NOMO-1 treated with DMSO at 0.1 percent for 48 hours (cell line): ENCODE data around the gene HSD11B1.

ENCODE experiments used
- DNase-seq: peaks from one replicate; lab custom pipeline; 2025; ENCODE audit not compliant: unreplicated experiment; lab: John Stamatoyannopoulos, UW

The HSD11B1 gene

DNA sequence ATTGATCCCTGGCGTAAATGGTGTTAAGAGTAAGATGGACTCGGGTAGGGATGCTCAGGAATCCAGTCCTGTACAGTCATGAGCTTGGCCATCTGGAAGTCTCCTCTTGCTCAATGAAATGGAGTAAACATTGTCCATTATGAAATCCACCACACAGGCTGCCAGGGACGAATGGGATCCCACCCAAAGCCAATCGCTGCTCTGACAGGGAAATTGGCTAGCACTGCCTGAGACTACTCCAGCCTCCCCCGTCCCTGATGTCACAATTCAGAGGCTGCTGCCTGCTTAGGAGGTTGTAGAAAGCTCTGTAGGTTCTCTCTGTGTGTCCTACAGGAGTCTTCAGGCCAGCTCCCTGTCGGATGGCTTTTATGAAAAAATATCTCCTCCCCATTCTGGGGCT, at the start of gene HSD11B1:
TSS of gene HSD11B1 (plus strand) at position 263 of the 400 bp plus-strand sequence. CDS start at position 360, 97 bp downstream.
- peak; percentile 31 for DNase-seq

DNA sequence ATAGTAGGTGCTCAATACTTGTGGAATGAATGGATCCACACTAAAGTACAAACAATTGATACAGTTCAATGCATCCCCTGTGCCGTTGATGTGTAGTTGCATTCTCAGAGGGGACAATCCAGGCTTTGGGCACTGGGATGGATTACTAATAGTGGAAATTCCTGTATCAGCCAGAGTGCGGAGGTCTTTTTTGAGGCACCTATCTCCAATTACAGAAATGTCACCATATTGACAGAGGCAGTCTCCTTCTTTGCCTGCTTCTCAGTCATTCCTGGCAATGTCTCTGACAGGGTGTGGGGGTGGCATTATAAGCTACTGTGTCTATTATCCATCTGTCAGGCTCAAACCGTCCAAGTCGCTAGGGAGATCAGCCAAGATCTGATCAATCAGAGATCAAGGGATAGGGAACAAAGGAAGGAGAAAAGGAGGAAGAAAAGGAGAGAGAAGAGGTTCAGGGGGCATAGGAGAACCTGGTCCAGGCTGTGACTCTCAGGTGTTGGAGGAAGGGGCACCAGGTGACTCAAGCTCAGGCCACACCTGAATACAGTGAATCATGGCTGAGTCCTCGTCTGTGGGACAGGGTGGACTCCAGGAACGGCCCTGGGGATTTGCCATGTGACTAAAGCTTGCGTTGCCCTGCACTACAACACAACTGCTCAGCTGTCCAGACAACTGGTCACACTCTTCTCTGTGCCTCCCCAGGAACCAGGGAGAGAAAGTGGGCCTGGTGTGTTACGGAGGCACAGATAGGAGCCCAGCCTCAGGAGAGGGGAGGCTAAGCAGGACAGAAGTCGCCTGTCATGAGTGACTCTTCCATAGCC, 49.0 kb upstream of the HSD11B1 start:
- no peak for DNase-seq

DNA sequence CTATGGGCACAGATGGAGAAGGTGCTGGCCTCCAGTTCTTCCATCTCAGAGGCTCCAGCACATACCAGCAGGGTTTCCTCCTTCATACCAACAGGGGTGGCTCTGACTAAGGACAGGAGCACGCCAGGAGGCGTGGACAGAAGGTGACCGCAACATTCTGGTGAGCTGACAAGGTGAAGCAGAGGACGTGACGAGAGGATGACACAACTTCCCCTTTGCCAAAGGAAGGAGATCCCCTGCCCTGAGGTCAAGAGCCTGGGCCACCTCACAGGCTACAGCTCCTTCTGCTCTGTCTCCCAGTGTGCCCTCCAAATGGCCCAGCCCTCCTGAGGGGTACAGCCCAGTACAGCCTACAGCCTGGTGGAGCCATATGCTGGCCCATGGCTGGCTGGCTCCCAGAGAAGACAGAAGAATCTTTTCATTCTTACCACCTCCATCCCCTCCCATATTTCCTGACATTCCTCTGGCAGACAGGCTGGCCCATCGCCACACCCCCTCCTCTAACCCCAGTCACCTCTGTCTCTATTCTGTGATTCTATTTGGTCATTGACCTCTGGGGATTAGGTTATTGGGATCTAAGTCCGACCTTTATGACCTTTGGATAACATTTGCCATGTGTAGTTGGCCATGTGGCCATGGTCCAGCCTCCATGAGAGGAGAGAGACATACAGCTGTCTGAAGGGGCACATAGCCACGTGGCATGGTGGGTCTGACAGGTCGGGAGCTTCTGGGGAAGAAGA, 47.3 kb upstream of the HSD11B1 start:
- peak; percentile 85 for DNase-seq

DNA sequence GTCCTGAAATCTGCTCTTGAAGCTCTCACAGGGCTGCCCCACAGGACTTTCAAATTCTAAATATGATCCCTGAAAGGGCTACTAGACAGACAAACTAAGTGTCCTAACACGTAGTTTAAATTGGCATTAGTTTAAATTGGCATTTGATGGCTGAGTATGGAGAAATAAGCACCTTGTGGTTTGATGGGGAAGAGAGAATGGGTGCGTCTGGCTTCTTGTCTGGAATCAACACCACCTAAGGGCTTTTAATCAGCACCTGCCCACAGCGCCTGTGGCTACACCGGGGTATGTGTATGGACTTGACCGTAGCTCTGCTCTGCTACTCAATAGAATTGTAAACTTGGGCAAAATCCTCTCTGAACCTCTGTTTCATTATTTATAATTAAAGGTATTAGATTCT, 46.7 kb upstream of the HSD11B1 start:
- DNase-seq, result no peak

DNA sequence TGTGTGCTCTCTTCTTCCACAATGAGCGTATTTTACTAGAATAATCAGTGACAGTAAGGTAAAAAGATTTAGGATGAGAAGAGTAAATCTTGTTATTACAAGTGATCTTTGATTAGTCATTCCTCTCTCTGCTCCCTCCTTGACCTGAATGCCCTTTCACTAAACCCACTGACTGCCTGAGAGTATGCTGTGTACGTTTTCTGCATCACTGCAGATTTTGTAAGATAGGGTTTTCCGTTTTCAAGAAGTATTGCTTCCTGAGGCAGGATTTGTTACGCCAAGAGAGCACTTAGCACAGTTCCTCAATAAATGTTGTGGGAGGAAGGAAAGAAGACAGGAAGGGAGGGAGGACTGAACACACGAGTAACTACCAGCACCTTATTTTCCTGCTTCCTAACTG, 44.7 kb upstream of the HSD11B1 start:
- DNase-seq, result peak; percentile 79

DNA sequence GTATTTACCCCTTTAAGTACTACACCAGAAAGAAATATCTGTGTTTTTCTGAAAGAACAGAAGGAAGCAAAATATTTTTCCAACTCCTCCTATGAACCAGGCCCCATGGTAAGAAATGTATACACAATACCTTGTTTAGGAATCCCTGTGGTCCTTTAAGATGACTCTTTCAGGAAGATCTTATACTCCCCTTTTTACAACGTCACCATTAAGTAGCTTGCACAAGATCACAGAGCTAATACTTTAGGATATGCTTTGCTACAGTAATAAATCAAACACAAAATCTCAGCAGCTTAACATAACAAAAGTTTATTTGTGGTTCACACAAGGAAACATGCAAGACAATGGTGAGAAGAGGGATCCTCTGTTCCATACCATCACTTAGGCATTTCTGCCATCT, 43.6 kb upstream of the HSD11B1 start:
- DNase-seq, result no peak

DNA sequence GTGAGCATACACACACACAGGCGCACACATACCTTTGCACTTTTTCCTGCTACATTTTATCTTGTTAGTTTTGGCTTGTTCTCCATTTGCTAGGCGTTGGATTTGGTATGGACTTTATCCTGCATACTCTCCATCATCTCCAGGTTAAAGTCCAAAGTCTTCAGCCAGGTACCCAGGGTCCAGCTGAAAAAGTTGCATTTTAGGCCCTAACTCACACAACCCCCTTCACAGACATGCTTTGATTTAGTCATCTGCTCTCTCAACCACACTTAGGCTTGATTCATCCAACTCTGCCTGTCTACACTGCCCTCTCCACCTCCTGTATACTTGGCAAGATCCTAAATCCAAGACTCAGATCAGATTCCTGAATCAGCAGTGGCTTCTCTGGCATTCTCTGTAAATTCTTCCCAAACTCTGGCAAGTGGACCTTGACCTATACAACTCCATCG, 41.7 kb upstream of the HSD11B1 start:
- DNase-seq, result no peak

DNA sequence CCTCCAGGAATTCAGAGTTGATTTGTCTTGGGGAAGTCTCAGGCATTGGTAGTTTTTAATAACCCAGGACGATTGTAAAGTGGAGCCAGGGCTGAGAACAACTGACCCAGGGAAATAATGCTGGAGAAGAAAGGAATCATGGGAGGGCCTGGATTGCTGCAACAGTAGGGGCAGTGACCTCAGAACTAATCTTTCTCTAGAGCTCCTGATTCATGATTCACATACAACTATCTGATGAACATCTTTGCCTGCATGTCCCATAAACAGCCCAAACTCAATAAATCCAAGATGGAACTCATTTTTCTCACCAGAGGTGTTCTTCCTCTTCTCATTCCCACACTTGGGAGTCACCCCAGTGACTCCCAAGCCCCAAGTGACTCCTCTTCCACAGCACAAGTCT, 37.5 kb upstream of the HSD11B1 start:
- no peak for DNase-seq

DNA sequence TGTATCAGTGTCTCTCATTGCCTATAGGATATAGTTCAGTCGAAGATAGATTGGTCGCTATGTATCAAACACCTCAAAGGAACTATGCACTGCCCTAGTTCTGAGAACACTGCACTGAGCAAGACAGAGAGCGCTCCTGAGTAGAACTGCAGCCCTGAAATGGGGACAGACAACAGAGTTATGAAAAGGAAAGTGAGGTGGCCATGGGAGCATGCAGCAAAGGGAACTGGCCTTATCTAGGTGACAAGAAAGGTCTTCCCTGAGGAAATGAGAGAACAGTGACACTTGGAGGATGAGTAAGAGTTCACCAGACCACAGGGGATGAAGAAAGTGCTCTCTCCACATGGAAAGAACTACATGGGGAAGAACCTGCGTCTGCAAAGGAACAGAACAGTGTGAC, 36.9 kb upstream of the HSD11B1 start:
- DNase-seq, result no peak

DNA sequence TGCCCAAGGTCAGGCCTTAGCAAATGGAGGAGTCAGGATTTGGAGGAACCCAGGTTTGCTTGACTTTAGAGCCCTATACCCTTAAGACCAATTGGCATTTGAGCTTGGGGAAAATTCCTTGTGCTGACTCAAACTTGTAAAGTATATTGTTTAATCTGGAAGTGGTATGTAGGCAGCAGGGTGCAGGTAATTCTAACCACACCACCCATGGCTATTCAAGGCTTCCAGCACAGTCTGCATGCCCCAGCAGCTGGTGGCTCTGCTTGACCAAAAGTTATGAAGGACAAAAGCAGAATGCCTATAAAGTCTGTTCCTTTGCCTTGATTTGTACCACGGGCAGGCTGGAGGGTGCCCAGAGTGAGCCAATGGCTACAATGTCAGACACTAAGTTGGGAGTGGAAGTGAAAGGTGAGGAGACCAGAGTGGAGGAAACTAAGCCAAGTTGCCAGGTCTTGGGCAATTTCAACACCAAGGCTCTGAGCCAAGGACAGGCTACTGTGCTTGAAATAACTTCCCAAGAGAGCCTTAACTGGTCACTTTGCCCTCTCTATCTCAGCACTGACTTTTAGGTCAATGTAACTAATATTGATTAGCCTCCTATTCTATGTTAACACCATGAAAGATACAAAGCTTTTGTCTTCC, 34.1 kb upstream of the HSD11B1 start:
- no peak for DNase-seq

DNA sequence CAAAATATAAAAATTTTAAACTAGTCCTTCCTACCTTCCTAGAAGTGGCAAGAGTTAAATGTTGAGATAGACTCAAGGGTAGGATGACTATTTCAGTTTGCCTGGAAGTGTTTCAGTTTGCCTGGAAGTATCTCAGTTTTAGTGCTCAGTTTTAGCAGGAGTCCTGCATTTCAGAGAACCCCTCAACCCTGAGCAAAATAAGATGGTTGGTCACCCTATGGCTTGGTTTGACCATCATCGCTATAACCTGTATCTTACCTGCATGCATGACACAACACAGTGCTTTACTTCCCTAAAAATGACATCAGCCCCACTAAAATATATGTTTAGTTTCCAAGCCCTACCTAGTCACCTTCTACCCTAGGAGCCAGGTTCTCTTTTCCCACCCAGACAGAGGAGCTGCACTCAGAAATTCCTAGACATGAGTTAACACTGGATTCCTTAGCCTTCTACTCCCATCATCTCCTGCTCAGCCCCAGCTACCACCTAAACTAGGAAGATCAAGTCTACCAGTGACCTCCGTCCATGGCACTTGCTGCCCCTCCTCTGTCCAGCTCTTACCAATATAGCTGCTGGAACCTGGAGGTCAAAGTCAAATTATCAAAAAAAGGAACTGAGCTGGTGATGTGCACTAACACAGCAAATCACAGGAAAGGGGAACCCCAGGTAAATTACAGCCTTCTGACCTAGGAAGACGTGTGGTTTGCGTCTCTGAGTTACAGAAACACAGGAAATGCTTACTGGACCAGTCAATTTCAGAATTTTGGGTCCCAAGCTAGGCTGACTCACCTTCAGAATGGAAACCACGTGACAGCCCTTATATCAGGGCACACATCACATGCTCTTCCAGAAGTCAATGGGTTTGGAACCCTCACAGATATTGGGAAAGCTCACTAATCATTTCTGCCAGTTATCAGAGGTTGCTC, 31.7 kb upstream of the HSD11B1 start:
- DNase-seq, result peak; percentile 94

DNA sequence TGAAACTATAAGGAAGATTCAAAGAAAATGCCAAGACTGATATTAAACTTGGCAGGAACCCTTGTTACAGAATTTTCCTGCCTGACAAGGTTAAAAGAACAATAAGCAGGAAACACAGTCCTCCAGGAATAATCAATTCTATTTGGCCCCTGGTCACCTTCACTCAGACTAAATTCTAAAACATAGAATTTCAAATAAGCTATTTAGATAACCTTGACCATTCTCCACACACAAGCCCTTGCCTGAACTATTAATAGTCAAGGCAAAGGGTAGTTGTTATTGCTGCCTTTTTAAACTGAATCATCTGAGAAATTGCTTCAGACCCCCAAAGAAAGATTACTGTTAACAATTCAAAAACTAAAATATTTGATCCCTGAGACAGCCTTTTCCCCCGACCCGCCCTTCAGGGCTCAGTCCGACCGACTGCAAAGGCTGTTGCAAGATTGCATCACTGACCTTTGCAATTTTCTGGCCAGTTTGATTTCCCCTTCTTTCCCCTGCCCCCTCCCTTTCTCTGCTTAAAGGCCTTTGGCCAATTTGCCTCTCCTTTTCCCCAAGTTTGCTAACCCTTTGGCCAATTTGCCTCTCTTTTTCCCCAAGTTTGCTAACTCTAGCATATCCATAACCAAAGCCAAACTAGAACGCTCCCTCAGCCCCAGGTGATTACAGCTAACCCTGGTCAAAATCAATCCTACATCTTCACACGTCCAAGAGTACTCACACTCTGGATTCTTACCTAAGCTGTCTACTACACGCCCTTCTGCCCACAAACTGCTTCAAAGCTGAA, 30.8 kb upstream of the HSD11B1 start:
- peak; percentile 64 for DNase-seq

DNA sequence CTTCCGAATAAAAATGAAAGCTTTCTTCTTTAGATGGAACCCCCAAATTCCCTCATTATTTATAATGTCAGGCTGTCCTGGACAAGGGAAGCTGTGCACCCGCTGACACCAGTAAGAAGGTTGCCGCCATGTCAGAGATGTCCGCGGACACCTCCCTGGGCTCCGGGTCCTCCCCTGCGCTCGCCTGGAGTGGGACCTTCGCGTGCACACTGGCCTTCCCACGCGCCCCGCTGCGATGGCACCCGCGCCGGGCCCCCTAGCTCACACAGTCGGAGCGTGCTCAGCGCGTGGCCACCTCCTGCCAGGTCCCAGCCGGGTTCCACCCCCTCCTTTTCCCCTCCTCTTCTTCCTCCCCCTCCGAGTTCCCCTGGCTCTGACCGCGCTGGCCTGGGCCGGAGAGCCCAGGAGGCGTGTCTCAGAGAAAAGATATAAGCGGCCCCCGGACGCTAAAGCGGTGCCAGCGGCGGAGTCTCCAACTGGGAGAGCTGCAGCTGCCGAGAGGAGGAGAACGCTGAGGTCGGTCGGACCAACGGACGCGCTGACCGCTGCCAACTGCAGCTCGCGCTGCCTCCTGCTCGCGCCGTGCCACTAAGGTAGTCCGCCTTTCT, 29.6 kb upstream of the HSD11B1 start, which contains the start of gene G0S2:
TSS of gene G0S2 (plus strand) at position 456 of the 608 bp plus-strand sequence. CDS start 273 bp downstream, outside the sequence.
- DNase-seq, result peak; percentile 66

DNA sequence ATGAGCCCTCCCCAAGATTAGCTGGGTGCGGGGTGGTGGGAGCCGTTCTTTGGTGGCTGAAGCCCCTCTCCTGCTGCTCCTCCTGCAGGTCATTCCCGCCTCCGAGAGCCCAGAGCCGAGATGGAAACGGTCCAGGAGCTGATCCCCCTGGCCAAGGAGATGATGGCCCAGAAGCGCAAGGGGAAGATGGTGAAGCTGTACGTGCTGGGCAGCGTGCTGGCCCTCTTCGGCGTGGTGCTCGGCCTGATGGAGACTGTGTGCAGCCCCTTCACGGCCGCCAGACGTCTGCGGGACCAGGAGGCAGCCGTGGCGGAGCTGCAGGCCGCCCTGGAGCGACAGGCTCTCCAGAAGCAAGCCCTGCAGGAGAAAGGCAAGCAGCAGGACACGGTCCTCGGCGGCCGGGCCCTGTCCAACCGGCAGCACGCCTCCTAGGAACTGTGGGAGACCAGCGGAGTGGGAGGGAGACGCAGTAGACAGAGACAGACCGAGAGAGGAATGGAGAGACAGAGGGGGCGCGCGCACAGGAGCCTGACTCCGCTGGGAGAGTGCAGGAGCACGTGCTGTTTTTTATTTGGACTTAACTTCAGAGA, 29.0 kb upstream of the HSD11B1 start:
- peak; percentile 8 for DNase-seq

DNA sequence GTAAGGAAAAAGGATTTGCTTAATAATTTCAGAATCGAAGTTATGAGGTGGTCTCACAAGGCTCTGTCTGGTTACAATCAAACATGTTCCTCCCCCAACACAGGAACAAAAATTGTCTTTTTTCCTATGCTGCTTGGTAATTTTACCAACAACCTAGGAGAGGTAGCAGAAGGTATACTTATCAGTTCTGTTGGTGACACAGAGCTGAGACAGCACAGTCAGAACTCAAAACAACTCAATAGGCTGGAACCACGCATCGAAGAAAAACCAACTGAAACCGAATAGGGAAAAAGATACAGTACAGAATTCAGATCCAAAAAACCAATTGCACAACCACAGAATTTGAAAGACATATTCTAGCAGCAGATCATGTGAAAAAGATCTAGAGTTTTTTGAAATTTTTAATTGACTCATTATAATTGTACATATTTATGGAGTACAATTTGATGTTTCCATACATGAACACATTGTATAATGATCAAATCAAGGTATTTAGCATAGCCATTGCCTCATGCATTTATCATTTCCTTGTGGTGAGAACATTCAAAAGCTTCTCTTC, 25.6 kb upstream of the HSD11B1 start:
- no peak for DNase-seq

DNA sequence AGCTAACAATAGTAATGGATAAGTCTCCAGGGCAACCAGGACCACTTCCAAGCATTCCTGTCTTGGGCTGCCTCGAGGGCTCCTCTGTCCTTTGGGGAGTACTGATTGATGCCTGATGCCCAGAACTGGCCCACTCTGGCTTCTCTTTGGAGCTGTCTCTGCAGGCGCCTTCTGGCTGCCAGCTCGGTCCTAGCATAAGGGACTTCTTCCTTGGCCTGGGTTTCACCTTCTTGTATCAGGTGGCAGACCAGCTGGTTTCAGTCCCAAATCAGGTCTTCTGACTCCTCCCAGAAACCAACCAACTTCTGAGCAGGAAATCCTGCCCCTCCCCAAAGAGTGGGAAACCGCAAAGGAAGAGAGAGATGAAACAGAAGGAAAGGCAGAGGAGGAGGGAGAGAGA, 18.8 kb upstream of the HSD11B1 start:
- no peak for DNase-seq

DNA sequence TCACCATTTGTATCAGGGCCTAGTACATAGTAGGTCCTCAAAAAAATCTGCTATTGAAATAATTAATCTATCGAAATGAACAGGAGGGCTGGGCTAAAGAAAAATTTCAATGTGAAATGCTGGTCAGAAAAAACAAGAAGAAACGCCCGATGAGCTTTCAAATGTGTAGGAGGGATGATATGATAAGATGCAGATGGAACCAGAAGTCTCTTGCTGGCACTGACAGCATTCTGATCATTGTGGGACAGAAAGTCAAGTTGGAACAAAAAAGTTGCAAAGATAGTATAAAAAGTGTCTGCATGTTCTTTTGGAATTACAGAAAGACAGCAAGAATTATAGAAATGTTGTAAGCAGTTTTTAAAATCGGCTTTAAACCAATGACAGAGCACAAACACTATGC, 18.3 kb upstream of the HSD11B1 start:
- no peak for DNase-seq

DNA sequence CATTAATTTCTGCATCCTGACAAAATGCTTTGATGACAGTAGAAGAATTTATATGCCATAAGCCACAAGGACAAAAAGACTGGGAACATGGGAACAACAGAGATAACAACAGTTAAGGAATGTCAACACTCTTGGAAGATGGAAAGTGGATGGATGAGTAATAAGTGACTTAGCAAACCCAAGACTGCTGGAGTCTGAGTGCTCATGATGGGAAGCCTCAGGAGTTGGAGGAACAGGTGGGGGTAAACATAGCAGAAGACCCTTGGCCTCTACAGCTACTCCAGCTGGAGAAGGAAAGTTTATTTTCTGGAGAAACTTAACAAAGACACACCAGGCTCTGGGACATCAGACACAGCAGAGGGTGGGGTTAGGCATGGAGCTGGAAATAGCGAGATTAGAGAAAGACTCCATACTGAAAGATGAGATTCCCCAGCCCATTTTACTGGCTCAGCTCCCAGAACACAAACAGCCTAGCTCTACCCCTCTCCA, 15.9 kb upstream of the HSD11B1 start:
- no peak for DNase-seq

DNA sequence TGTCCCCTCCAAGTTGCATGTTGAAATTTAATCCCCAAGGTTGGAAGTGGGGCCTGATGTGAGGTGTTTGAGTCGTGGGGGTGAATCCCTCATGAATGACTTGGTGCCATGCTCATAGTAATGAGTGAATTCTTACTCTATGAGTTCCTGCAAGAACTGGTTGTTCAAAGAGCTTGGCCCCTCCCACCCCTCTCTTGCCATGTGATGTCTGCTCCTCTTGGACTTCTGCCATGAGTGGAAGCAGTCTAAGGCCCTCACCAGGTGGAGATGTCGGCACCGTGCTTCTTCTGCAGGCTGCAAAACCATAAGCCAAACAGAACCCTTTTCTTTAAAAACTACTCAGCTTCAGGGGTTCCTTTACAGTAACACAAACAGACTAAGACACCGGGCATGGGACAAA, 15.2 kb upstream of the HSD11B1 start:
- DNase-seq, result no peak
